Measurements from ENCODE around the gene FLOT2. TPM values are rescaled to one million over a fixed set of nuclear protein-coding genes. Genes with fewer than 3 reads are reported as not detected.

FLOT2 gene
- total RNA-seq, 4 donors from 2014 or later = 44.8 to 81.8 (median 65.2) TPM

- TF ChIP-seq CTCF (IDR thresholded peaks at IDR 0.05) (no peak), POLR2A (IDR thresholded peaks at IDR 0.05) (no peak)
- Histone ChIP-seq H3K4me3 (no peak overlapping the region), H3K9me3 (no peaks in the 10 kb centered on the region), H3K4me1 (peaks cover 3 to 81% (median 43%) of the 10 kb centered on the region in 3 donors), H3K36me3 (peaks cover 0 to 41% (median 0%) of the 10 kb centered on the region in 3 donors), H3K27ac (no peak overlapping the region), H3K27me3 (no peaks in the 10 kb centered on the region)
- DNase-seq = no peak
- WGBS, 2 donors = 73 to 86% methylated on average over 2 of the region's 2 CpGs
- intact Hi-C loops (cut with DNase I) = no loop called here
These were observed 45.4 kb upstream of the FLOT2 start for GRCh38 chr17:28942925-28943324.

DNA sequence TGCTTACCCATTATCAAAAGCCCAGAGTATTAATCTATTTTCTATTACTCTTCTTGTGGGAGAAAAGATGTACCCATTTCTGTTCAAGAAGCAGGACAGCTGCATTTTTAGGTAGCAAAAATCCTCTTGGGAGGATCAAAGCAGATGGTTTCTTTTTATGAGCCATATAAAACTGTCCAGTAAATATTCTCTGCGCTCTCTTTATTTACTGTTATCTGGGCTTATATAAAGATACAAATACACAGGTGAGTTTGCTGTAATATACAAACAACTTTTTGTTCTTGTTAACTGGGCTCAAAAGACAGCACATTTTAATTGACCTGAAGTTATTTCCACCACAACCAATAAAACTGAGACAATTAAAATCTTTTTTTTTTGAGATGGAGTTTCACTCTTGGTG, 43.7 kb upstream of the FLOT2 start:
- no peaks in the 10 kb centered on the region for H3K9me3 ChIP-seq
- no peak for DNase-seq
- WGBS, 2 donors = 87 to 95% methylated on average over 1 of the region's 1 CpG
- TF ChIP-seq CTCF (IDR thresholded peaks at IDR 0.05) (no peak), POLR2A (IDR thresholded peaks at IDR 0.05) (no peak)
- H3K36me3 ChIP-seq = peaks cover 0 to 41% (median 0%) of the 10 kb centered on the region in 3 donors
- H3K27ac ChIP-seq = no peak overlapping the region
- peaks cover 3 to 81% (median 47%) of the 10 kb centered on the region in 3 donors for H3K4me1 ChIP-seq
- intact Hi-C loops (cut with DNase I) = no loop called here
- no peak overlapping the region for H3K4me3 ChIP-seq
- H3K27me3 ChIP-seq = no peaks in the 10 kb centered on the region

GRCh38 chr17:28940675-28941074, 43.1 kb upstream of the FLOT2 start:
- 72 to 75% methylated on average over 1 to 3 of the region's 3 CpGs for WGBS, 2 donors
- Histone ChIP-seq H3K27ac (no peak overlapping the region), H3K9me3 (no peaks in the 10 kb centered on the region), H3K36me3 (peaks cover 0 to 41% (median 0%) of the 10 kb centered on the region in 3 donors), H3K4me3 (no peak overlapping the region), H3K4me1 (peaks cover 3 to 81% (median 46%) of the 10 kb centered on the region in 3 donors), H3K27me3 (no peaks in the 10 kb centered on the region)
- DNase-seq = no peak
- TF ChIP-seq CTCF (IDR thresholded peaks at IDR 0.05) = no peak
- TF ChIP-seq POLR2A (IDR thresholded peaks at IDR 0.05) = no peak
- intact Hi-C loops (cut with DNase I) = no loop called here

DNA sequence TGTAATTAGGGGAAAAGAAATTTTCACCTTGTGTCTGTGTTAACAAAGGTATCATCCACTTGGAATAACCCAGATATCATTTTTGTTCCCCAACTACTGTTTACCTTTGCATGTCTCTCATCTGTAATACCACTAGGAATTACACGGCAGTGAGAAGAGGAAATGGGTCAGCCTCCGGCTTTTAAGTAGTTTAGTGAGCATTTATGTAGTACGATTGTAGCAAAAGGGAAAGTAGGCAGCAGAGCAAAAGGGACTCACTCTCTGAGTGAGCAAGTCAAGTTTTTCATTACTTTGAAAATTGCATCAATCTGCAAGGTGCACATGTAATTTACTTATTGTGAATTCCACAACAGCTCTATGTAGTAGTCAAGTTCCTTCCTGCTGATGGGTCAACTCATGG, 42.6 kb upstream of the FLOT2 start:
- 63 to 65% methylated on average over 3 of the region's 3 CpGs for WGBS, 2 donors
- Histone ChIP-seq H3K9me3 (no peaks in the 10 kb centered on the region), H3K4me1 (peaks cover 3 to 79% (median 41%) of the 10 kb centered on the region in 3 donors), H3K27ac (no peak overlapping the region), H3K4me3 (no peak overlapping the region), H3K27me3 (no peaks in the 10 kb centered on the region), H3K36me3 (peaks cover 0 to 41% (median 0%) of the 10 kb centered on the region in 3 donors)
- intact Hi-C loops (cut with DNase I) = no loop called here
- no peak for DNase-seq
- TF ChIP-seq POLR2A (IDR thresholded peaks at IDR 0.05) (no peak), CTCF (IDR thresholded peaks at IDR 0.05) (no peak)

DNA sequence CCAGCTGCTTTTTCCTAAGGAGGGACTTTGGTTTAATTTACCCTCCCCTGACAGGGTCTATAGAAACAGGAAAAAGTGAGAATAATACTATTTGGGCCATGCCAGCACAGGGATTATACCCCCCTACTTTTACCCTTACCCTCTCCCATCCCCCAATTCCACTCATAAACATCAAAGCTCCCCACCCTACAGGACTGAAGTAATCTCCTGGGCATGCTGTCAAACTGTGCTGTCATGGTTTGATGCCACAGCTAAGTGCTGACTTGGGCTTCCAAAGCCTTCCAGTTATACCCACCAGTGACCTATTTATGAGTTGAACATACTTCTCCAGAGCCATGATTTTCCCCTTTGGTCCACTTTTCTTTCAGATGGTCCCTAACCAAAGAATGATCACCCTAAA, 41.0 kb upstream of the FLOT2 start:
- TF ChIP-seq CTCF (IDR thresholded peaks at IDR 0.05) (no peak), POLR2A (IDR thresholded peaks at IDR 0.05) (no peak)
- Histone ChIP-seq H3K4me3 (no peak overlapping the region), H3K27ac (no peak overlapping the region), H3K9me3 (no peaks in the 10 kb centered on the region), H3K4me1 (peaks cover 3 to 70% (median 37%) of the 10 kb centered on the region in 3 donors), H3K27me3 (no peaks in the 10 kb centered on the region), H3K36me3 (peaks cover 0 to 33% (median 0%) of the 10 kb centered on the region in 3 donors)
- no peak for DNase-seq
- intact Hi-C loops (cut with DNase I) = no loop called here

All from esophagus squamous epithelium (tissue), 5 donors.